GM19351 (cell line): ENCODE measurements around the gene EDEM1.
"Not testable (repeated sequence)": the region's sequence is repeated elsewhere in the genome, so short reads cannot be mapped to it uniquely, and the experiment has no call there.

ENCODE experiments used
- ATAC-seq: cut with Tn5 transposase; IDR thresholded peaks from one replicate; pipeline ENCODE4 v1.9.1; 2021; ENCODE audit warnings: mild to moderate bottlenecking, moderate library complexity; ENCODE audit not compliant: unreplicated experiment

EDEM1 gene

GRCh38 chr3:5227812-5228211 lies 40.3 kb downstream of the EDEM1 start:
- no peak for ATAC-seq

GRCh38 chr3:5229414-5229813 lies 41.9 kb downstream of the EDEM1 start:
- no peak for ATAC-seq

- ATAC-seq, result no peak
Observed at GRCh38 chr3:5231074-5231473, 43.6 kb downstream of the EDEM1 start.

- ATAC-seq, result no peak
Observed at GRCh38 chr3:5231487-5231886, 44.0 kb downstream of the EDEM1 start.

- no peak for ATAC-seq
Observed at GRCh38 chr3:5232570-5232969, 45.1 kb downstream of the EDEM1 start.

- ATAC-seq, result no peak
Observed at GRCh38 chr3:5233026-5233425, 45.5 kb downstream of the EDEM1 start.

- ATAC-seq, result no peak
Observed at GRCh38 chr3:5235655-5236054, 48.1 kb downstream of the EDEM1 start.

- no peak for ATAC-seq
Observed at GRCh38 chr3:5238545-5238944, 51.0 kb downstream of the EDEM1 start.

GRCh38 chr3:5239602-5240001 lies 52.1 kb downstream of the EDEM1 start:
- ATAC-seq, result no peak

GRCh38 chr3:5240740-5241139 lies 53.2 kb downstream of the EDEM1 start:
- ATAC-seq, result no peak

- not testable (repeated sequence) for ATAC-seq
Observed at GRCh38 chr3:5242785-5243184, 55.3 kb downstream of the EDEM1 start.

- no peak for ATAC-seq
Observed at GRCh38 chr3:5245927-5246326, 58.4 kb downstream of the EDEM1 start.

GRCh38 chr3:5248822-5249221 lies 61.3 kb downstream of the EDEM1 start:
- no peak for ATAC-seq

GRCh38 chr3:5250467-5251195 lies 63.1 kb downstream of the EDEM1 start:
- ATAC-seq, result no peak

- ATAC-seq, result no peak
Observed at GRCh38 chr3:5251196-5251583, 63.7 kb downstream of the EDEM1 start.

- ATAC-seq, result no peak
Observed at GRCh38 chr3:5252131-5252530, 64.6 kb downstream of the EDEM1 start.

- ATAC-seq, result no peak
Observed at GRCh38 chr3:5254281-5255048, 67.0 kb downstream of the EDEM1 start.

- ATAC-seq, result no peak
Observed at GRCh38 chr3:5255404-5256344, 68.2 kb downstream of the EDEM1 start.

GRCh38 chr3:5258526-5258925 lies 71.0 kb downstream of the EDEM1 start:
- ATAC-seq, result no peak

- ATAC-seq, result no peak
Observed at GRCh38 chr3:5260992-5261501, 73.5 kb downstream of the EDEM1 start.

- ATAC-seq, result no peak
Observed at GRCh38 chr3:5262507-5262906, 75.0 kb downstream of the EDEM1 start.
